NCI-H748 treated with DMSO at 0.1 percent for 48 hours (cell line): Measurements from ENCODE around the gene GPR26.

Source experiments
- DNase-seq: peaks from one replicate; lab custom pipeline; 2025; lab: John Stamatoyannopoulos, UW

GPR26 gene

DNA sequence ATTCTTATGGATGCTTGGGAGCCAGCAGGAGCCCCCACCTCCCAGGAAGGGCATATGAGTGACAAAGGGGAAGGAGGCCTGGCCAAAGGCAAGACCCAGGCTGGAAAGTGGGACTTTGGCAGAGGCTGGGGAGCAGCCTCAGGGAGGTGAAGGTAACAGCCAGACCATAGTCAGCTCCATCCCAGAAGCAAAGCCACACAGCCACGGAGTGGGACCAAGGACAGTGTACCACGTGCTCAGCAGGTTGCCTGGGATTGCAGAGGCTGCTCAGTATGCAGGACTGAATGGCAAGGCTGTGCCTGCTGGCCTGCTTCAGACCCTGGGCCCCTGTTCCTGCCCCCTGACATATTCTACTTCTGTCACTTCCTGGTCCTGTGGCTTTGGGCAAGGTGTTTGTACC lies 17.6 kb upstream of the GPR26 start:
- DNase-seq: no peak

DNA sequence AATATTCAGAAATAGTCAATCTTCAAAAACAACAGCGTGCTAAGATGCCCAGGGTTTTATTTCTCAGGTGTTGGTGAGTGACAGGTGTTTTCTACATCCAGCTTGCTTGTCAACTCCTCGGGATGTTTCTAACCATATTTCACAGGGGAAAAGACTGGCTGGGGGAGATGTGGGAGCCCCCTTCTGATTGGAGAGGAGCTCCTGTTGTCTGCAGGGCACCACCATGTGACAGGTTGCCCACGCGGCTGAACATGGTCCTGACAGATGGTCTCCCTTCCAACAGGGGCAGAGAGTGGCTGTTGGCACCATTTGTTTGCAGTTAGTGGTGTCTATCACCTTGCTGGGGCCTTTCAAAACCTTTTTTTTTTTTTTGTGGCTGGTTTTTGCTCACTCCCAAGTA lies 16.5 kb upstream of the GPR26 start:
- no peak for DNase-seq

DNA sequence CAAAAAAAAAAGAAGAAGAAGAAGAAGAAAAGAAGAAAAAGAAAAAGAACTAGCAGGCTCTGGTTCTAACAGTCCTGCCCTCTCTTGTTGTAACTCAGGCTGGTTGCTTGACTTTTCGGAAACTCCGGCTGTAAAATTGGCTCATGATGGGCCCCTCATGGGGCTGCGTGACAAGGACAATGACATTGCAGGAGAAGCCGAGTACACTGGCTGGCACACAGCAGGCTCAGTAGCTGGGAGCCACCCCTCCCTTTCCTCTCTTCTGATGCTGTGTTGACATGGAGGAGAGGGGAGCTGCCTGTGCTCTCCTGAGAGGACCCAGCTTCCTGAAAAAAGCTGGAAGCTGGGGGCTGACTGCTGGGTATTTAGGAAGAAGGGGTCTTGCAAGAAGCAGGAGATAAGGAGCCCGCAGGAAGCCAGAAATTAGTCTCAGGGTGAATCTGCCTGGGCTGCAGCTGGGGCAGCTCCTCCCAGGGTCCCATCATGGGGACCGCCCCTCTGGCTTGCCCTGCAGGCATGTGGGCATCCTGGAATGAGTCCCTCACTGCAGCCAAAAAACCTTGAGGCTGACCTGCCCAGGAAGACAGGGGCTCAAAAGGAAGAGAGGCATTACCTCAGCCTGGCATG lies 14.6 kb upstream of the GPR26 start:
- no peak for DNase-seq

DNA sequence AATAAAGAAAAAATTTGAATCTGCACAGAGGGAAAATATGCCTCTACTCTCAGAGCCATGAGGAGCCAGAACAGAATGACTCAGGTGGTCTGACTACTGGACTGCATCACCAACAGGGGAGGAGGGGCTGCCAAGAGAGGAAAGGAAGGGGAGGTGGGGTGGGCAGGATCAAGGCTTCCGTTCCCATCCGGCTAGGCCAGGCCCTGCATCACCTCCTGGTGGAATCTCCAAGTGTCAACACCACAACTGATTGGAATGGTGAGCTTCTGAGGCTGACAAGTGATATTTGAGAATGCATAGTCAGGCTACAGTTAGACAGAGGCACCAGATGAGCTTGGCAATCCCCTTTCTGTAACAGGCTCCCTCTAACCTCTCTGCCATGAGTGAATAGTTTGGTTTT lies 10.4 kb upstream of the GPR26 start:
- no peak for DNase-seq

DNA sequence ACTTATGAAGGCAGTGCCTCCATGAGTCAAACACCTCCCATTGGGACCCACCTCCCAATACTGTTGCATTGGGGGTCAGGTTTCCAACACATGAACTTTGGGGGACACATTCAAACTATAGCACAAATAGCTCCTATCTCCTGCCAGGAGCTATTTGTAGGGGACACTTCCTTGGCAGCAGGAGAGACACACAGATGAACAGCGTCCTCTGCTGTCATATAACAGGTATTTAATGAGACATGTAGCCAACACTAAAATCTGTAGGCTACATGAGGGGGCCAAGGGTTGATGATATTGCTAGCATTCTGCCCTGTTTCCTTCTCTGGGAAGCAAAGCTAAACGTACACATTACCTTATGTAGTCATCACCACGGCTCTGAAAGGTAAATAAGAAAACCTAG lies 2.6 kb upstream of the GPR26 start:
- DNase-seq: no peak

DNA sequence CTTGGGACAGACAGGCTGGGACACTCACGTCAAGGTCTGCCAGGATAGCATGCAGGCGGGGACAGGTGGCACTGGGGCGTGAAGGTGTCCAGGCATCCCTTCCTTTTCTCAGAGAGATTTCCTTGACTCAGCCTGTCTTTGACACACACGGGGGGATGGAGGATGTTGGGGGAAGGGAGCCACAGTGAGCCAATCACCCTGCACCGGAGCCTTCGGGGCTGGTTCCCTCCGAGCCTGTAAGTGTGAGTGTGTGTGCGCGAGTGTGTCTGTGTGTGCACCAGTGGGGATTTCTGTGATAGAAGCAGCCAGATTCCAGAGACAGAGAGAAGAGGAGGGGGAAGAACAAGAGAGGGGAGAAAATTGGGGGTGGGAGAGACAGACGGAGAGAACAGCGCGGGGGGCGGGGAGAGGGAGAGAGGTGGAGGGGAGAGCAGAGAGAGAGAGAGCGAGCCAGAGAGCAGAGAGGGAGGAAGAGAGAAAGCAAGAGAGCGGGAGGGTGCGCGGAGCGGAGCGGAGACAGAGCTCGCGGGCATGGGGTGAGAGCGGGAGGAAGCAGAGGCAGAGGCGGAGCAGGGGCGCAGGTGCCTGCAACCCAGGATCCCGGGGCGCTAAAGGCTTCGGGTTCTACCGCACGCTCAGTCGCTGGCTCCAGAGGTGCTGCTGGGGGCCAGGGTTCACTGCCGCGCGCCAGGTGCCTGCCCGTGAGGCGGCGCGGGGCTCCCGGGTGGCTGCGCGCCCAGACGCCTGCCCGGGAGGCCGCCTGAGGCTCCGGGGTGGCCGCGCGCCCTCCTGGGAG lies 466 bp upstream of the GPR26 start:
- DNase-seq: no peak

DNA sequence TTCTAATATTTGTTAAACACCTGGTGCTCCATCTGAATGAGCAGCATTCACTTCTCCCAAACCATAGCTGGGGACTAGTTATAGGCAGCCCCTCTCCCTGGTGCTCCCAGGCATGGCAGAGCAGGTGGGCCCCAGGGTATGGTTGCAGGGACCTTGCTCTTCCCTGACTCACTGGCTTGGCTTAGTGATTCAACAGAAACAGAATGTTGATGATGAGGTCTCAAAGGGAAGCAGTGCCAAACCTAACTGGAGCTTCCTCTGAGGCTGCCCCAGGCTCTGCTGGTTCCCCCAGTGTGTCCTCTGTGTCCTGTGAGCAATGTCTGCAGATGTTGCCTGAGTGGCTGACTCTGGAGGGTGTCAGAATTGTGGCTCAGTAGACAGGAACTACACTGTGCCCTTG lies 3.7 kb downstream of the GPR26 start:
- no peak for DNase-seq

DNA sequence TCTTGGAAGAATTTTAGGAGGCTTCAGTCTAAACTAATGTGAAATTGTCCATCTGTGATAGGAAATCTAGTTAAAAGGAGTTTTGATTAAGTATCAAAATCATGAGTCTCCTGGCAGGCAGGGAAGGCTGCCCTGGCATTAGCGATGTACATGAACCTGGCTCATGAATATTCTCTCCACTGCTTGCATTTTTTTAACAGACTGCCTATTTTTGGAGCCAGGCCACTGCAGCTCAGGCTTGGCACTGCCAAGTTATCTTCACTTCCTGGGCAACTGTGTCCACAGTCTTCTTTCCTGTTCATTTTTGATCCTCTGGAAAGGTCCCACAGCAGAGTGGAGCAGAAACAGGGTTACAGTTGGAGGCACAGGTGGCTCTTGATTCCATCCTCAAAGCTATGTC lies 7.0 kb downstream of the GPR26 start:
- DNase-seq: no peak

DNA sequence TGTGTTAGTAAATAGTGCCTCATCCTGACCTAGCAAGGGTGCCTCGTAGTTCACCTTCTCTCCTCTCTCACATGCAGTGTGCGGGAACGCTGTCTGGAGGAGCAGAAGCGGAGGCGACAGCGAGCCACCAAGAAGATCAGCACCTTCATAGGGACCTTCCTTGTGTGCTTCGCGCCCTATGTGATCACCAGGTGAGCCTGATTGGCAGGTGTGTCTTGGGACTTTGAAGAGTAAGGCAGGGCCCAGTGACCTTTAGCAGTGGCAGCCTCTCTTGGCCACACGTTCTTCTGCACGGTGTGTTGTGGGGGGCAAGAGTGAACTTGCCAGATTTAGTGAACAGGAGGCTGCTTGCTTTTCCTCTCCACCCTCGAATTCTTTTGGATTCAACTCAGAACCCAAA lies 8.6 kb downstream of the GPR26 start:
- no peak for DNase-seq

DNA sequence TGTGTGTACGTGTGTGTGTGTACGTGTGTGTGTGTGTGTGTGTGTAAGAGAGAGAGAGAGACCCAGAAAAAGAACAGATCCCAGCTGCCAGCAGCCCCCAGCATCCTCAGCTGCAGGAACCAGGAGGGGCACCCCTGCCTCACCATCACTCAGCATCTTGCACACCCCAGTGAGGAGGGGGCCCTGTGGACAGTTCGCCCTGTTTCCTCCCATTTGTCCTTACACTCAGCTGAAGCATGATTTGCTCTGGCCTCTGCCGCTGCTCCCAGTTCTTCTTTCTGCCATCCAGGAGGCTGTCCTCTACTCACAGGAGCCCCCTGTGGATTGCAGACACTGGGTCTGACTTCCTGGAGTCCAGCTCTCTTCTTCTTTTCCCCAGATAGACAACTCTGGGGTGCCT lies 9.7 kb downstream of the GPR26 start:
- no peak for DNase-seq

DNA sequence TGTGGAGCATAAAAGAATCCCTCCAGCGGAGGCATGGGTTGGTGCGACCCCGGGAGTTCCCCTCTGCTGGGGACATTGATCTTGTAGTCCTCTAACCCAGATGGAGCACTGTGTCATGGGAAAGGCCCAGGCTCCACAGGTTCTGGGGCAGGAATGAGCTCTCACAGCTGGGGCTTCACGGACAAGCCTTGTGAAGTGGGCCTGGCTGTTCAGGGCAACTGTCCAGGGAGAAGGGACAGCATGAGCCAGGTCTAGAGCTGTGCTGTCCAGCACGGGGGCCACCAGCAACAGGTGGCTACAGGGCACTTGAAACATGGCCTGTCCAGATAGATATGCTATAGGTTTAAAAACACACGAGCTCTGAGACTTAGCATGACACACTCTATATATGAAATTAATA lies 11.4 kb downstream of the GPR26 start:
- DNase-seq: no peak

DNA sequence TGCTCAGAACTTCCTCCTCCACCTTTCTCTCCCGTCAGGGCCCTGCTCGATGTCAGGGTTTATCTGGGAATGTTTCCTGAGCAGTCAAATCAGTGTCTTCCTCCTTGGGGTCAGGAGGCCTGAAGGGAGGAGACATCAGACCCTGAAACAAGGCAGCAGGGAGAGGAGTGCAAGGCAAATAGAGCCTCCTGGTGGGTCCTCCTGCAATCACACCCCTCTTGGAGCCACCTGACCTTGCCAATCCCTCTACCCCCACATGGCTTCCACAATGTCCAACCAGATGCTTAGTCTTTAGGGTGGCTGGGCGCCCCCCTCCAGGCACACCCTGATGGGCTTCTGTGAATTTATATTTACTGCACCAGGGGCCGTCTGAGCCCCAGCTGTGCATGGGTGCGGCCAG lies 12.2 kb downstream of the GPR26 start:
- DNase-seq: no peak

DNA sequence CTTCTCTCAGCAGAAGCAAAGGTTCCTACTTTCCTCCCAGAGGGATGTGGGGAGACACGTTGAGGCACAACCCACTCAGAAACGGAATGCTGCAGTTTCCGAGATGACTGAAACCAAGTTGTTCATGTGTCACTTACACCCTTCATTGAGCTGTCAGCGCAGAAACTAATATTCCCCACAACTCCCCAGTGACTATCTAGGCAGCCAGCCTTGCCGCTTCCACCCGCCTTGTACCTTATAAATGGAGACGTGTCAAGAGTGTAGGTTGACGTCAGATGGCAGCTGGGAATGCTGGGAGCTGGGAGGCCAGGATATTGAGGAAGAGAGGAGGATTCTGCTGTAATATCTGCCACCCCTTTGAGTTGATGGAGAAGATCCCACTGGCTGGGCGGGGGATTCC lies 15.1 kb downstream of the GPR26 start:
- no peak for DNase-seq

DNA sequence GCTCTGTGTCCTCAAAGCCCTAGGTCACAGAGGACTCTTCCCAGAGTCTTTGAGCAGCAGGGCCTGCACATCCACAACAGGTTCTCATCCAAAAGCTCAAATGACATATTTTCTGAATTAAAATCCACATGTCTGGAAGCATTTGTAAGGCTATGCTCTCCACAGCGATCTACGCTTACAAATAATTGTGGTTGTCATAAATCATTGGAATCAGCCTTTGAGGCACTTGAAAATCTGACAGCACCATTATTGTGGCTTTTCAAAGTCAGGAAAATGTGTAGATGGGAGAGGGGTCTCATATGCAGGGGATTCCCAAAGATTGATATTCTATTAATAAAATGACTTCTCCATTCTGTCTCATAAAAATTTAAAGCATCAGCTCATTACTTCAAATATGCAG lies 16.3 kb downstream of the GPR26 start:
- no peak for DNase-seq

DNA sequence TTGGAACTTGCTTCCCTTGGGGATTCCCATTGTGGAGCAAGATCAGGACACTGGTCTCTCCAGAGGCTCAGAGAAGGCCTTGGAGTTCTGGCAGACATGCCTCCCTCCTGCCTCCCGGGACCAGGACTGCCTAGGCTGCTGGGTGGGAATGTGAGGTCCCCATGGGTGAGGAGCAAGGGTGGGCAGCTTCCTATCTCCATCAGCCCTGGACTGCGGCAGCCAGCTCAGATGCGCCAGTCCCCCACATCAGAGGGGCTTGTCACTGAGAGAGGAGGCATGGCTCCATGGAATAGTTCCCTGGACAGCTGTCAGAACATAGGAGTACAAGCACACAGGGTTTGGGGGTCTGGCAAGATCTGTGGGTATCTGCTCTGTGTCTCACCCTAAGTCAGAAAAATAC lies 17.3 kb downstream of the GPR26 start:
- DNase-seq: no peak

DNA sequence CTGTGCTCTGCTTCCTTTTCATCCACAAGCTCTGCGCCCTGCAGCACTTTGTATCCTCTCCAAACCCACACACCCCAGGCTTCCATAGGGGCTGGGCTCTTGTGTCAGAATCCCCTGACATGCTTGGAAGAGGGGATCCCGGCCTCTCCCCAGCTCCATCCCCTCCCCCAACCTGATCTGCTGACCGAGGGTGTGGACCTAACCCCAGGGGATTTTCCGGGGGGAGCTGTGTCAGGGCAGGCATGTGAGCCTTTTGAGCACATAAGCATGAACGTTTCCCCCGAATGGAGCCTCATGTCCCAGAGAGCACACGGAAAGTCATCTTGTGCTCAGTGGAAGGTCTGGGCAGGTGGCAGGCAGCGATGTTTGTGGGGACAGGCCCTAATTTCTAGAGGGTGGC lies 17.7 kb downstream of the GPR26 start:
- DNase-seq: no peak

DNA sequence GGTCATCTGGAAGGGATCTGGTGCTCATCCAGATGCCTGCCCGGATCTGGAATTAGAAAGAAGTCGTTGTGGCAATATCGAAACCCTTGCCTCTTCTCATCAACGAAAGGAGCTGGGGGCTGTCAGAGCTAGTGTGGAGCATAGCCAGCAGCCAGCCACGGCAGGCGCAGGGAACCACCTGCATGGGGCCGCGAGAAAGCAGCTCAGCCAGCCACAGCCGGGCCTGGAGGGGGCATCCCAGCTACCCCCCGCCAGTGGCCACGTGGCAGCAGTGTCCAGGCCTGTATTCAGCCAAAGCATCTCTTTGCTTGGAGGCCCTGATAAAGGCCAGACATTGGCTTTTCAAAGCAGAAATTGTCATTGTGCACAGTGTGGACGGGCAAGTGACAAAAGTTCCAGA lies 19.1 kb downstream of the GPR26 start:
- DNase-seq: no peak

DNA sequence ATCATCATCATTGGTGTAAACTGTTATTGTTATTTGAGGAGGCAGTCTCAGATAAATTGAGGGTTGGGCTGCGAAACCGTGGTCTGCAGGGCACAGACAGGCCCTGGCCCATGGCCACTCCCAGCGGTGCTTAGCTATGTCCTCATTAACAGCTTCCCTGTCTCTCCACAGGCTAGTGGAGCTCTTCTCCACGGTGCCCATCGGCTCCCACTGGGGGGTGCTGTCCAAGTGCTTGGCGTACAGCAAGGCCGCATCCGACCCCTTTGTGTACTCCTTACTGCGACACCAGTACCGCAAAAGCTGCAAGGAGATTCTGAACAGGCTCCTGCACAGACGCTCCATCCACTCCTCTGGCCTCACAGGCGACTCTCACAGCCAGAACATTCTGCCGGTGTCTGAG lies 21.6 kb downstream of the GPR26 start:
- DNase-seq: no peak

DNA sequence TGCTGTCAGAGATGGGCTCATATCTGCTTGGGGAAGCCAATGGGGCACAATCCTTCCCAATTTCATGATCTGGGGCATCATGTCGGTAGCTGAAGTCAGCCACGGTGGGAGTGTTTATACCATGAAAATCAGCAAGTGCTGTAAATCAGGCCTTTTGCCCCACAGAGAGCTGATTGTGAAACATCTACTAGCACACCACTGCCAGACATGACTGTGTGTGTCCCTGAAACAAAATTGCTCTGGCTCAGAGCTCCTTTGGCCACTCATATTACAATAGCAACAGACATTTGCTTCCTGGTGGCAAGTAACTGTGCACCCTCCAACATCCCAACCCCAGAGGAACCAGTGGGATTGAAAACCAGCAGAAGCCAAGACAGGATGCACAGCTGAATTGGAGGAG lies 23.7 kb downstream of the GPR26 start:
- DNase-seq: no peak

DNA sequence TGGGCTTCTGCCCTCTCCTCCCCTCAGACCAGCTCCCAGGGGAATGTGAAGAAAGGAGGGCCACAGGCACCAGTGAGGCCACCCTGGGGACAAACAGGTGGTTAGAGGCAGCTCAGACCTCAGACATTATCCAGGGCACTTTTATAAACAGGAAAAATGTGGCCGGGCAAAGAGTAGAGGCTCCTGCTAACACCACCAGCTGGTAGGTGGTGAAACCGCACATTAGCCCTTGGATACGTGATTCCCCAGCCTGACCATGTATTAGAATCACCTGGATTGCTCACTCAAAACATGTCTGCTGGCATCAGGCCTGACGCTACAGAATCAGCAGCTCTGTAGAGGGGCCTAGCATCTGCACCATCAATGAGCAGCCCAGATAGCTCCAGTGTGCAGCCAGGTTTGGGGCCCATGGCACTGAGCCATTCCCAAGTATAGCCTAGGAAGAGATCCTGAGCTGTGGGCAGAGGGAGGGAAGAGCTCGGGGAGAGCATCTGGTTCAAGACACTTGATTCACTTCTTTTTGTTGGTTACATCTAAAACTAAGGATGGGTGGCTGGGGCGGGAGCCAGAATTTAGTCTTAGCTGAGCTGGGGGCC lies 37.1 kb downstream of the GPR26 start:
- no peak for DNase-seq

DNA sequence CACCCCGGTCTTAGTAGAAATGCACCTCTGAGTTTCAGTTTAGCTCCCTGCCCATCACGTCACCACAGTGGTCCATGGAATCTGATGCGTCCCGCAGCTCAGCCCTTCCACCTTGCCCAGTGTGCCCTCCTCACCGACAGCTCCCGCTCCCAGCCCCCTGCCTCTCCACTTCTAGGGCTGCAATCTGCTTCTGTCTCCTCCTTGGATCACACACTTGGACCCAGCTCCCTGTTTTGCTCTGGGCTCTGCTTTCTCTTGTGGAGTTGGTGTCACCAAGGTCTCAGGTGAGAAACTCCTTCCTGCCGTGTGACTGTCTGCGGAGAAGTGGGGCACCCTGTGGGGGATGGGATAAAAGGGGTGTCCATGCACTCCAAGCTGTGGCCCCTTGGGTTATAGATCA lies 37.9 kb downstream of the GPR26 start:
- DNase-seq: no peak

DNA sequence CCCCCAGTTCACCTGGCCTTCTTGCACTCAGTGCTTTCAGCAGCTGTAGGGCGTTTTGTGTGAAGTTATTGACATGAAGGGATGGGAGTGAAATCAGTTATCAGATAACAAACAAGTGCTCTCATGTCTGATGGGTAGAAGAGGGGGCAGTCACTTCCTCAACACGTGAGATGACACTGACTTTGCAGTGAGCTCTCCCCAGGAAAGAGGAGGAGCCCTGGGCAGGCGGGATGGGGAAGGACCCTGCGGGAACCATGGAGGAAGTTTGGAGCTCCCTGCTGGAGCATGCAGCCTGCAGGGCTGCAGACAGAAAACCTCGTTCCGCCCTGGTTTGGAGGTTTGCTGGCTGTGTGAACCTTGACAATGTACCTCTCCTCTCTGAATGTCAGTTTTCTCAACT lies 38.7 kb downstream of the GPR26 start:
- no peak for DNase-seq

DNA sequence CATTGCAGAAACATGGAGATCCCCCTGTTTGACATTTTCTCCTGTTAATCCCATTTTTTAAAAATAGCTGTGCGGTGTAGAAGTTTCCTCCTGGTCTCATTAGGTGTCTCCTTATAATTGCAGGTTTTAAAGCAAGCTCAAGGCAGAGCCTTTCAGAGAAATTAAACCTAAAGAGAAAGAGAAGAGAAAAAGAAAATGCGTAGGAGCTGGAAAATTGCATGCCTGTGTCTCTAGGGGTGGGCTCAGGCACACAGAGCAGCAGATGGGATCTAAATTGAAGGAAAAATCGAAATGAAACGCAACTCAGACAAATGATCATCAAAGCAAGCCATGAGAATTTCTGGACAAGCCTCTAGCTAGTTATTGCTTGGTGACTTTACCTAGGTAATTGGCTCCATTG lies 40.1 kb downstream of the GPR26 start:
- DNase-seq: no peak

DNA sequence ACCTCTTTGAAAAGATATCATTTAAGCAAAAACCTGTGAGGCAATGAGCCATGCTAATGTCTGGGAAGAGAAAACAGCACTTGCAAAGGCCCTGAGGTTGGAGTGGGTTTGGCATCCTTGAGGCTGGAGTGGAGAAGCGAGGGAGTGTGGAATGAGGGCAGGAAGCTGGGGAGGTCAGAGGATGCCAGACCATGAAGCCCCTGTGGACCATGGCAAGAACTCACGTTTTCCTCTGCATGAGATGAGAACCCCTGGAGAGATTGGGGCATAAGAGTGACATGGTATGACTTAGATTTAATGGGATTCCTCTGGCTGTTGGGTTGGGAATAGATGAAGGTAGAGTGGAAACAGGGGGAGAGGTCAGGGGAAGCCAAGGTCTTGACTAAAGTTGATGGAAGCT lies 49.4 kb downstream of the GPR26 start:
- no peak for DNase-seq
